RWPE2 (cell line): ENCODE results near the gene C3orf18.

Experiments used
- ATAC-seq: fragments of 200-7000 bp; cut with Tn5 transposase; 3 replicates; pipeline ENCODE4 v1.9.1; 2021; ENCODE audit warnings: low read depth
- DNase-seq: peaks from one replicate; pipeline ENCODE4 v3.0.0-alpha.2; 2020; ENCODE audit warnings: low spot score
- H3K27ac ChIP-seq: fragments of 450-650 bp; 2 replicates; pipeline ENCODE4 v1.5.1; 2017; ENCODE audit warnings: mild to moderate bottlenecking; ENCODE audit not compliant: poor library complexity, severe bottlenecking
- H3K27me3 ChIP-seq: fragments of 250-450 bp; sonication (Bioruptor Pico); 2 replicates; pipeline ENCODE4 v1.5.1; 2021; ENCODE audit warnings: mild to moderate bottlenecking, moderate library complexity; ENCODE audit not compliant: insufficient read depth, poor library complexity, severe bottlenecking
- H3K36me3 ChIP-seq: fragments of 250-450 bp; sonication (Bioruptor Pico); 2 replicates; pipeline ENCODE4 v1.5.1; 2020; ENCODE audit warnings: low read depth, mild to moderate bottlenecking, moderate library complexity
- H3K4me1 ChIP-seq: fragments of 250-450 bp; sonication (Bioruptor Pico); 2 replicates; pipeline ENCODE4 v1.5.1; 2021; ENCODE audit warnings: mild to moderate bottlenecking, moderate library complexity; ENCODE audit not compliant: insufficient read depth, poor library complexity, severe bottlenecking
- H3K4me3 ChIP-seq: fragments of 250-450 bp; sonication (Bioruptor Pico); 2 replicates; pipeline ENCODE4 v1.5.1; 2021; ENCODE audit warnings: mild to moderate bottlenecking, moderate library complexity; ENCODE audit not compliant: severe bottlenecking
- H3K9me3 ChIP-seq: fragments of 250-450 bp; sonication (Bioruptor Pico); 2 replicates; pipeline ENCODE4 v1.5.1; 2021; ENCODE audit warnings: mild to moderate bottlenecking, moderate library complexity; ENCODE audit not compliant: severe bottlenecking
- CTCF ChIP-seq: fragments of 450-650 bp; IDR thresholded peaks from one replicate; pipeline ENCODE4 v1.5.1; 2017; ENCODE audit warnings: mild to moderate bottlenecking, moderate library complexity; ENCODE audit not compliant: poor library complexity, severe bottlenecking

C3orf18 gene

GRCh38 chr3:50567386-50568167 is at the start of gene C3orf18:
Gene C3orf18 (minus strand): TSS chr3:50567747. CDS start chr3:50565699, 2,048 bp downstream.
- DNase-seq, result peak; percentile 87
- Histone ChIP-seq H3K27me3 (no peaks in the 10 kb centered on the region), H3K4me3 (peak within 1 kb of the TSS; percentile 51), H3K9me3 (no peaks in the 10 kb centered on the region), H3K36me3 (no peaks in the 10 kb centered on the region), H3K4me1 (peaks cover 15% of the 10 kb centered on the region), H3K27ac (peak within 1 kb of the TSS; percentile 59)
- ATAC-seq, result peak; percentile 77
- TF ChIP-seq CTCF, result no peak

DNA sequence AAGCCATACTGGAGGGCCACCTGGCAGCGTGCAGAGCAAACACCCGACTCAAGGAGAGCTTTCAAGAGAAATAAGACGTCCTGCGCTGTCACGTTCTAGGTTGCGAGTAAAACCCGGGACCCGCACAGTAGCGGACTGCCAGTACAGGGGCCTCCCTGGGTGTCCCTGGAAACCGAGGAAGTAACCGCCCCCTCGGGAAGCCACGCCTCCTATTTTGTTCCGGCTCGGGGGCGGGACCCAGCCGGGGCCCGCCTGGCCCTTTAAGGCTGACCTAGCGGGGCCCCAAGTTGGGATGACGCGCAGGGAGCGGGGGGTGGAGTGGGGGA is 49.2 kb upstream of the C3orf18 start:
- Histone ChIP-seq H3K36me3 (peaks cover 9% of the 10 kb centered on the region), H3K27me3 (no peaks in the 10 kb centered on the region), H3K9me3 (no peaks in the 10 kb centered on the region), H3K4me1 (peaks cover 6% of the 10 kb centered on the region), H3K4me3 (peak overlapping the region; percentile 69), H3K27ac (peak overlapping the region; percentile 68)
- no peak for TF ChIP-seq CTCF
- ATAC-seq (peak; percentile 56), DNase-seq (peak; percentile 86)

DNA sequence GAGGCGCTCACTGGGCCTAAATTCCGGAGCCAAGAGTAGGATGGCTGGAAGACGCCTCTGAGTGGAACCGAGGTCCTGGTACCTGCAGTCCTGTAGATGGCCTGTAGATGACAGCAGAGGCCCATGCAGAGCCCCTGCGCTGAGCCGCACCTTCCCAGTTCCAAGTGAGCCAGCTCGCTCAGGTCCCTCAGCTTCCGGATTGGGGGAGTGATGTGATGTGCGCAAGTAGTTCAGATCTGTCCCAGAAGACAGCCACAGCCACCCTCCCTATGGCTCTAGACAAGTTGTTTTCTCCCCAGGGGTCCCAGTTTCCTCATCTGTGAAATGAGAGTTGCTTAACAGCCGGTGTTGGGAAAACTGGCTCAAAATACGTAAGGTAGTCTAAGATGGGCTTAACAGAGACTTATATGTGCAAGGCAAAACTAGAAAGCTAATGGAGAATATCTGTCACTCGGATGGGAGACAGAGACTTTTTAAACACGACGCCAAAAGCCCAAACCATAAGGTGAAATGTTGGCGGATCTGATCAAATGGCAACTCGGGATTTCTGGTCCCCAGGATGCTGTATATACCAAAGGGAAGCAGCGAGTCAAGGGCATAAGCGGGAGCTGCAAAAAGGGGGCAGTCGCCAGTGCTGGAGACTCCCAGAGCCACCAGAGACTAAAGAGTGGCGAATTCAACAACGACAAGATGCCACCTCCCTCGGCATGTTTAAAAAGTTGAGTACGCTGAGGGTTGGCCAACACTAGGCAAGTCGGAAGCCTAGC is 48.6 kb upstream of the C3orf18 start:
- no peaks in the 10 kb centered on the region for H3K27me3 ChIP-seq
- peaks cover 9% of the 10 kb centered on the region for H3K36me3 ChIP-seq
- H3K4me1 ChIP-seq, result peaks cover 6% of the 10 kb centered on the region
- no peaks in the 10 kb centered on the region for H3K9me3 ChIP-seq
- peak; percentile 24 for ATAC-seq
- peak overlapping the region; percentile 68 for H3K27ac ChIP-seq
- peak; percentile 99 for TF ChIP-seq CTCF
- DNase-seq, result no peak
- H3K4me3 ChIP-seq, result peak overlapping the region; percentile 69

DNA sequence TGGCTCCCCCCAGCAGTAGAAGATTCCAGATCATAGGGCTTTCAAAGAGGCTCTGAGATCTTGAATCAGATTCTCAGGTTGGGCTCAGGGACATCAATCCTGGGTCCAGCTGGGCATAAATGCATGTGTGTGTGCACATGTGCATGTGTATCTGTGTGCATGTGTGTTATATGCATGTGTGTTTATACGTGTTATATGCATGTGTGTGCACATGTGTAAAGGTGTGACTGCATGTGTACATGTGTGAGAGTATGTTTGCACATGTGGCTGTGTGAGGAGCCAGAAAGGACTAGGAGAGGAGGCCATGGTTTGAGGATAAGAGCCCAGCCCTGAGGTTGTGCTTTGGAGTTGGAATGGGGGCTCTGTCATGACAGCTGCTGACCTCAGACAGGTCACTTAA is 47.6 kb upstream of the C3orf18 start:
- TF ChIP-seq CTCF, result no peak

More for the DNA sequence above, 47.6 kb upstream of the C3orf18 start:
- Histone ChIP-seq H3K4me1 (peaks cover 13% of the 10 kb centered on the region), H3K4me3 (no peak overlapping the region), H3K27me3 (no peaks in the 10 kb centered on the region), H3K36me3 (peaks cover 6% of the 10 kb centered on the region), H3K9me3 (no peaks in the 10 kb centered on the region), H3K27ac (no peak overlapping the region)
- no peak for ATAC-seq
- DNase-seq, result no peak
